Neural cell (in vitro differentiated cells): ENCODE data around the gene DSC1.

Experiments used
- CTCF ChIP-seq: fragments of 450-650 bp; IDR thresholded peaks from 2 replicates; pipeline ENCODE4 v1.5.1; 2014; ENCODE audit warnings: antibody characterized with exemption, mild to moderate bottlenecking, moderate library complexity; ENCODE audit not compliant: poor library complexity, severe bottlenecking
- EP300 ChIP-seq: fragments of 450-650 bp; conservative IDR thresholded peaks from 2 replicates; pipeline ENCODE4 v1.6.1; 2014; ENCODE audit warnings: antibody characterized with exemption, mild to moderate bottlenecking, moderate library complexity; ENCODE audit not compliant: poor library complexity, severe bottlenecking
- EZH2 ChIP-seq: fragments of 200-600, 300-800 bp; shearing (Covaris generic), sonication (generic); IDR thresholded peaks from 2 replicates; pipeline ENCODE4 v1.6.1; 2014; ENCODE audit warnings: antibody characterized with exemption, low read length, borderline replicate concordance, mild to moderate bottlenecking; ENCODE audit not compliant: insufficient read depth, poor library complexity, severe bottlenecking
- POLR2AphosphoS5 ChIP-seq: IDR thresholded peaks from 2 replicates; pipeline ENCODE4 v1.6.1; 2012
- RAD21 ChIP-seq: fragments of 450-650 bp; conservative IDR thresholded peaks from 2 replicates; pipeline ENCODE4 v1.6.1; 2014; ENCODE audit warnings: antibody characterized with exemption, mild to moderate bottlenecking, moderate library complexity
- REST ChIP-seq: IDR thresholded peaks from 2 replicates; pipeline ENCODE4 v1.6.1; 2012; ENCODE audit warnings: borderline replicate concordance

- TF ChIP-seq CTCF (no peak), EZH2 (no peak), POLR2AphosphoS5 (no peak), REST (no peak), EP300 (no peak), RAD21 (no peak)
Observed at GRCh38 chr18:31207391-31207790, 44.7 kb upstream of the DSC1 start.
